Measurements from ENCODE around the gene PTPN21. TPM values are rescaled to one million over a fixed set of nuclear protein-coding genes. Genes with fewer than 3 reads are reported as not detected.
"Not testable (repeated sequence)": the region's sequence is repeated elsewhere in the genome, so short reads cannot be mapped to it uniquely, and the experiment has no call there.

The PTPN21 gene
- total RNA-seq, 1 donor from 2014 or later, result 47.6 TPM

DNA sequence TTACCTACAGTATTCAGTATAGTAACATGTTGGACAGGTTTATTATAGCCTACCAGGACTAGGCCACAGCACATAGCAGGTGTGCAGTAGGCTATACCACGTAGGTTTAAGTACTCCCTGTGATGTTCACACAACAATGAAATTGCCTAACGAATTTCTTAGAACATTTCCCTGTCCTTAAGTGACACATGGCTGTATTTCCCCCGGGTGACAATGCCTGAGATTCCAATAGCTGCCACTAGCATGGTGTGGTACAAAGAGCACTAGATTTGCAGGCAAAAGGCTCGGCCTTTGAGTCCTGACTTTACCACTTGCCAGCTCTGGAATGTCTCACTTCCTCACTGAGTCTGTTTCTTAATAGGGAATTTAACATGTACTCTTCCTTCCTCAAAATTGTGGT lies 19.7 kb downstream of the PTPN21 start:
- H3K27ac ChIP-seq, result no peak overlapping the region
- H3K36me3 ChIP-seq, result peaks cover 20% of the 10 kb centered on the region
- H3K27me3 ChIP-seq (ENCODE audit: low read depth), result no peaks in the 10 kb centered on the region
- no peak for DNase-seq
- H3K4me3 ChIP-seq, result no peak overlapping the region
- H3K9me3 ChIP-seq, result no peaks in the 10 kb centered on the region
- ATAC-seq, result peak; percentile 75 to 85
- intact Hi-C loops (cut with DNase I), result no loop called here
- TF ChIP-seq, protein P1, sequence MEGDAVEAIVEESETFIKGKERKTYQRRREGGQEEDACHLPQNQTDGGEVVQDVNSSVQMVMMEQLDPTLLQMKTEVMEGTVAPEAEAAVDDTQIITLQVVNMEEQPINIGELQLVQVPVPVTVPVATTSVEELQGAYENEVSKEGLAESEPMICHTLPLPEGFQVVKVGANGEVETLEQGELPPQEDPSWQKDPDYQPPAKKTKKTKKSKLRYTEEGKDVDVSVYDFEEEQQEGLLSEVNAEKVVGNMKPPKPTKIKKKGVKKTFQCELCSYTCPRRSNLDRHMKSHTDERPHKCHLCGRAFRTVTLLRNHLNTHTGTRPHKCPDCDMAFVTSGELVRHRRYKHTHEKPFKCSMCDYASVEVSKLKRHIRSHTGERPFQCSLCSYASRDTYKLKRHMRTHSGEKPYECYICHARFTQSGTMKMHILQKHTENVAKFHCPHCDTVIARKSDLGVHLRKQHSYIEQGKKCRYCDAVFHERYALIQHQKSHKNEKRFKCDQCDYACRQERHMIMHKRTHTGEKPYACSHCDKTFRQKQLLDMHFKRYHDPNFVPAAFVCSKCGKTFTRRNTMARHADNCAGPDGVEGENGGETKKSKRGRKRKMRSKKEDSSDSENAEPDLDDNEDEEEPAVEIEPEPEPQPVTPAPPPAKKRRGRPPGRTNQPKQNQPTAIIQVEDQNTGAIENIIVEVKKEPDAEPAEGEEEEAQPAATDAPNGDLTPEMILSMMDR (IDR thresholded peaks at IDR 0.05), result no peak
- peaks cover 16% of the 10 kb centered on the region for H3K4me1 ChIP-seq

DNA sequence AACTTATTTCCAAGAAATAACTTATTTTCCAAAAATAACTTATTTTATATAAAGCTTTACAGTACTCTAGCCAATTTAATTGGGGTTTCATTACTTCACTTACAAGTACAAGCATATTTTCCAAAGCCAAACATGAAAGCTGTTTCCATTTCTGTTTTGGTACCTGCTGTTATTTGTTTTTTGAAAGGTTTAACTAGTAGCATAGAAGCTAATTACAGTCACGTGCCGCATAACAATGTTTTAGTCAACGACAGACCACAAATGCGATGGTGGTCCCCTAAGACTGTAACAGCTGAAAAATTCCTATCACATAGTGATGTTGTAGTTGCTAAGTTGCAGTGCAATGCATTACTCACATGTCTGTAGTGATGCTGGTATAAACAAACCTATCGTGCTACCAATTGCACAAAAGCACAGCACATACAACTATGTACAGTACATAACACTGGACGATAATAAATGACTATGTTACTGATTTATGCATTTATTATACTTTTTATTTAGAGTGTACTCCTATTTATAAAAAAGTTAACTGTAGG lies 21.7 kb downstream of the PTPN21 start:
- intact Hi-C loops (cut with DNase I), result no loop called here
- DNase-seq, result no peak
- Histone ChIP-seq H3K4me3 (no peak overlapping the region), H3K9me3 (no peaks in the 10 kb centered on the region), H3K27ac (no peak overlapping the region), H3K27me3 (ENCODE audit: low read depth) (no peaks in the 10 kb centered on the region), H3K36me3 (peaks cover 20% of the 10 kb centered on the region), H3K4me1 (peaks cover 16% of the 10 kb centered on the region)
- ATAC-seq, result no peak
- TF ChIP-seq, protein P1 (IDR thresholded peaks at IDR 0.05), result no peak

DNA sequence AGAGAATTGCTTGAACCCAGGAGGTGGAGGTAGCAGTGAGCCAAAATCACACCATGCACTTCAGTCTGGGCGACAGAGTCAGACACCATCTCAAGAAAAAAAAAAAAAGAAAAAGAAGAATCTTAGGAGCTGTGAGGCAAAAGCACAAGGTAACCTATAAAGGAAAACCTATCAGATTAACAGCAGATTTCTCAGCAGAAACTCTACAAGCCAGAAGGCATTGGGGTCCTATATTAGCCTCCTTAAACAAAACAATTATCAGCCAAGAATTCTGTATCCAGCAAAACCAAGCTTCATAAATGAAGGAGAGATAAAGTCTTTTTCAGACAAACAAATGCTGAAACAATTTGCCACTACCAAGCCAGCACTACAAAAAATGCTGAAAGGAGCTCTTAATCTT lies 24.9 kb downstream of the PTPN21 start:
- H3K36me3 ChIP-seq, result peaks cover 10% of the 10 kb centered on the region
- ATAC-seq; H3K4me3 ChIP-seq; H3K4me1 ChIP-seq; H3K27ac ChIP-seq; H3K9me3 ChIP-seq; intact Hi-C loops (cut with DNase I); H3K27me3 ChIP-seq (ENCODE audit: low read depth); DNase-seq: not testable (repeated sequence)

DNA sequence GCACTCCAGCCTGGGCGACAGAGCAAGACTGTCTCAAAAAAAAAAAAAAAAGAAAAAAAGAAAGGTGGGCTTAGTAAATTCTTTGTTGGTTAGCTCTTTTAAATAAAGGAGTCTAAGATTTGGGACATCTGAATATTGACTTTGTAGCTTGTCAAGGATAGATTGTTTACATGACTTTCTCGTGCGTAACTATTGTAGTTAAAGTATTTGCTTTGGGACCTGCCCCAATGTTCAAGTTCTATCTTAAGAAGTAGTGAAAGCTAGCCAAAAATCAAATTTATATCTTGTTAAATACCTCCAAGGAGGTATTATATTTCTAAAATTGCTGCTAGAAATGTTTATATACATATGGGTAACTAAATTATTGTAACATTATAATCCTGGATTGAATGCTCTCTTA lies 32.4 kb downstream of the PTPN21 start:
- TF ChIP-seq, protein P1 (IDR thresholded peaks at IDR 0.05), result no peak
- Histone ChIP-seq H3K4me3 (no peak overlapping the region), H3K27me3 (ENCODE audit: low read depth) (no peaks in the 10 kb centered on the region), H3K9me3 (no peaks in the 10 kb centered on the region), H3K36me3 (no peaks in the 10 kb centered on the region), H3K4me1 (peaks cover 10% of the 10 kb centered on the region), H3K27ac (peak overlapping the region; percentile 56)
- intact Hi-C loops (cut with DNase I), result no loop called here
- ATAC-seq, result peak; percentile 69 to 91
- no peak for DNase-seq

DNA sequence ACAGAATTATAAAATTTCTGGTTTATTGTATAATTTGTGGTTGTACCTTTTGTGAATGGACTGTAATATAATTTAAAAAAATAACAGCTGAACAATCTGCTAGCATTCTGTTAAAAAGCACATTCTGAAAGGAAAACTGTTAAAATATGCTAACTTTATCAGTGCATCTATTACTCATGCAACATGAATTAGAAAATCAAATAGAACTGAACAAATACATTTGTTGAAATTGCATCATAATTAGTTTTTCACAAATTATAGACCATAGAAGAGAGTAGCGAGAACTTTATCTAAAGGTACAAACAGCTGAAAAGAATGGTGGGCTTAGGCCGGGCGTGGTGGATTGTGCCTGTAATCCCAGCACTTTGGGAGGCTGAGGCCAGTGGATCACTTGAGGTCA lies 33.0 kb downstream of the PTPN21 start:
- no peaks in the 10 kb centered on the region for H3K9me3 ChIP-seq
- TF ChIP-seq, protein P1 (IDR thresholded peaks at IDR 0.05), result no peak
- DNase-seq, result no peak
- H3K4me1 ChIP-seq, result peaks cover 10% of the 10 kb centered on the region
- intact Hi-C loops (cut with DNase I), result no loop called here
- H3K27ac ChIP-seq, result peak overlapping the region; percentile 56
- H3K27me3 ChIP-seq (ENCODE audit: low read depth), result no peaks in the 10 kb centered on the region
- no peaks in the 10 kb centered on the region for H3K36me3 ChIP-seq
- ATAC-seq, result peak in 1 of 2 donors; percentile 71
- no peak overlapping the region for H3K4me3 ChIP-seq

DNA sequence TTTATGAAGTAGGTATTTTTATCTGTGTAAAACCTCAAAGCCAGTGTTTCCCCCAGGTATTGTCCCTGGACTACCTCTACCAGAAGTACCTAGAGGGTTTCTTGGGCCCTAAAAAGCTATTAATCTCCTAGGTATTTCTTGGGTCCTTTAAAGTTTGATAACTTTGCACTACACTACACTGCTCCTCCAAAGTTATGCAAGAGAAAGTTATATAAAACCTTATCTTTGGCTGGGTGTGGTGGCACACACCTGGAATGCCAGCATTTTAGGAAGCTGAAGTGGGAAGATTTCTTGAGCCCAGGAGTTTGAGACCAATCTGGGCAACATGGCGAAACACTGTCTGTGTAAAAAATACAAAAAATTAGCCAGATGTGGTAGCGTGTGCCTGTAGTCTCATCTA lies 34.9 kb downstream of the PTPN21 start:
- TF ChIP-seq, protein P1 (IDR thresholded peaks at IDR 0.05), result no peak
- Histone ChIP-seq H3K27ac (peak overlapping the region; percentile 21), H3K27me3 (ENCODE audit: low read depth) (no peaks in the 10 kb centered on the region), H3K4me1 (peaks cover 10% of the 10 kb centered on the region), H3K4me3 (no peak overlapping the region), H3K9me3 (no peaks in the 10 kb centered on the region), H3K36me3 (peaks cover 15% of the 10 kb centered on the region)
- intact Hi-C loops (cut with DNase I), result no loop called here
- peak; percentile 61 to 69 for ATAC-seq
- no peak for DNase-seq
